HG03108 (cell line): ENCODE measurements around the gene CD6.

ENCODE experiments used
- ATAC-seq: cut with Tn5 transposase; IDR thresholded peaks from one replicate; pipeline ENCODE4 v1.9.1; 2021; ENCODE audit warnings: moderate library complexity; ENCODE audit not compliant: unreplicated experiment

The CD6 gene

GRCh38 chr11:60971520-60971919, at the start of gene CD6:
TSS of gene CD6 (plus strand) at chr11:60971680. CDS start at chr11:60971866, 186 bp downstream.
- ATAC-seq = no peak

- ATAC-seq = no peak
Measured at GRCh38 chr11:60921777-60922335, 49.6 kb upstream of the CD6 start.

- ATAC-seq = no peak
Measured at GRCh38 chr11:60922906-60923305, 48.6 kb upstream of the CD6 start.

GRCh38 chr11:60923326-60923725, 48.2 kb upstream of the CD6 start:
- ATAC-seq = no peak

- no peak for ATAC-seq
Measured at GRCh38 chr11:60923800-60924109, 47.7 kb upstream of the CD6 start.

GRCh38 chr11:60924110-60924905, 47.2 kb upstream of the CD6 start, which contains the start of gene TMEM132A:
TSS of gene TMEM132A (plus strand) at chr11:60924460. CDS start at chr11:60924634, 174 bp downstream.
- ATAC-seq = no peak

GRCh38 chr11:60924906-60925853, 46.3 kb upstream of the CD6 start:
- no peak for ATAC-seq

GRCh38 chr11:60925868-60926267, 45.6 kb upstream of the CD6 start:
- ATAC-seq = no peak

- ATAC-seq = no peak
Measured at GRCh38 chr11:60926500-60926899, 45.0 kb upstream of the CD6 start.

- ATAC-seq = no peak
Measured at GRCh38 chr11:60927061-60927592, 44.4 kb upstream of the CD6 start.

GRCh38 chr11:60927600-60927999, 43.9 kb upstream of the CD6 start:
- ATAC-seq = no peak

- ATAC-seq = no peak
Measured at GRCh38 chr11:60928563-60929001, 42.9 kb upstream of the CD6 start.

- no peak for ATAC-seq
Measured at GRCh38 chr11:60929764-60930163, 41.7 kb upstream of the CD6 start.

- no peak for ATAC-seq
Measured at GRCh38 chr11:60930394-60930793, 41.1 kb upstream of the CD6 start.

GRCh38 chr11:60931917-60932316, 39.6 kb upstream of the CD6 start:
- no peak for ATAC-seq

- ATAC-seq = no peak
Measured at GRCh38 chr11:60932605-60933356, 38.7 kb upstream of the CD6 start.

- no peak for ATAC-seq
Measured at GRCh38 chr11:60933416-60934123, 37.9 kb upstream of the CD6 start.

GRCh38 chr11:60934124-60934789, 37.2 kb upstream of the CD6 start:
- ATAC-seq = no peak
